ENCODE results near the gene YY1.

YY1 gene

GRCh38 chr14:100271247-100271939 is 32.4 kb downstream of the YY1 start:
- no peak for DNase-seq (ENCODE audit: low spot score)
- Histone ChIP-seq H3K27ac (no peak overlapping the region), H3K4me3 (no peak overlapping the region)
- no peak for TF ChIP-seq CTCF (IDR thresholded peaks at IDR 0.05)

DNA sequence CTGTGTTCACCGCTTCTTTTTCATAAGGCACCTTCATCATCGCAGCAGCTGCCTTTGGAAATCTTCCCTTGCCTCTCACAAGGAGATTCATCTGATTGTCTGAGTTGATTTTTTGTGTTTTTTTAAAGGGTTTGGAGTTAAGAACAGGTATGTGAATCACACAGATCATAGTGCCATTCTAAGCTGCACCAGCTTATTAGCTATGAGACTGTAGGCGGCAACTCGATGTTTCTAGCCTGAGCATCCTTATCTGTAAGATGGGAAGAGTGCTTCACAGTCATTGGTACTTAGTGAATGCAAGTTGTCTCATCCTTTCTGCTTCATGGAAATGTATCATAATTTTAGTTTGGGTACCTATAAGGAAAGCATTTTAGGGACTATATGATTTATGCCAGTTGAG is 35.3 kb downstream of the YY1 start:
- Histone ChIP-seq H3K27ac (no peak overlapping the region), H3K4me3 (no peak overlapping the region)
- no peak for TF ChIP-seq CTCF (IDR thresholded peaks at IDR 0.05)
- DNase-seq (ENCODE audit: low spot score): no peak

- no peak overlapping the region for H3K27ac ChIP-seq
- DNase-seq (ENCODE audit: low spot score): no peak
- TF ChIP-seq CTCF (IDR thresholded peaks at IDR 0.05): no peak
- no peak overlapping the region for H3K4me3 ChIP-seq
These were observed 36.3 kb downstream of the YY1 start for GRCh38 chr14:100275214-100275613.

DNA sequence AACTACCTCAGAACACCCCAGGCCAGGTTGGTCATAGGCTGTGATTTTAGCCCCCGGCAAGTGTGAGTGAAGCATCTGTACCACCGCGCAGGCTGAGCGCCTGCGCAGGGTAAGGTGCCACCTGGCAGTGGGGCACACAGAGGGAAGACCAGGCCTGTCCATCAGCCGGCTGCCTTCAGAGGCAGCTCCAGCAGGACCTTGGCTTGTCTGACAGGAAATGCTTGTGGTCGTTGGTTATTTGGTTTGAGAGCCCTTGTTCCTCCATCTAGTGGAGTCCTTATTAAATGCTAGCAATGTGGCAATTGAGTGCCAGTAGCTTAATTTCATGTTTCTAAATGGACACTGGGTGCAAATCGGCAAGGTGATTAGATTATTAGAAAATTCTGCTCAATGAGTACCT is 39.8 kb downstream of the YY1 start:
- Histone ChIP-seq H3K4me3 (no peak overlapping the region), H3K27ac (no peak overlapping the region)
- TF ChIP-seq CTCF (IDR thresholded peaks at IDR 0.05): no peak
- no peak for DNase-seq (ENCODE audit: low spot score)

GRCh38 chr14:100279133-100279532 is 40.2 kb downstream of the YY1 start:
- no peak for TF ChIP-seq CTCF (IDR thresholded peaks at IDR 0.05)
- H3K27ac ChIP-seq: no peak overlapping the region
- no peak overlapping the region for H3K4me3 ChIP-seq
- no peak for DNase-seq (ENCODE audit: low spot score)

GRCh38 chr14:100279563-100279962 is 40.6 kb downstream of the YY1 start:
- TF ChIP-seq CTCF (IDR thresholded peaks at IDR 0.05): no peak
- no peak for DNase-seq (ENCODE audit: low spot score)
- H3K27ac ChIP-seq: no peak overlapping the region
- H3K4me3 ChIP-seq: no peak overlapping the region

- no peak for TF ChIP-seq CTCF (IDR thresholded peaks at IDR 0.05)
- H3K27ac ChIP-seq: no peak overlapping the region
- no peak for DNase-seq (ENCODE audit: low spot score)
- no peak overlapping the region for H3K4me3 ChIP-seq
These were observed 42.5 kb downstream of the YY1 start for GRCh38 chr14:100281286-100282082.

Data from coronary artery (tissue), 2 donors.